HG03442 (cell line): Measurements from ENCODE around the gene CLHC1.
A peak's percentile ranks its signal among the peaks of the same experiment; 100 is the strongest.
"Not testable (repeated sequence)": the region's sequence is repeated elsewhere in the genome, so short reads cannot be mapped to it uniquely, and the experiment has no call there.

Source experiments
- ATAC-seq: cut with Tn5 transposase; IDR thresholded peaks from one replicate; pipeline ENCODE4 v1.9.1; 2021; ENCODE audit warnings: mild to moderate bottlenecking, moderate library complexity; ENCODE audit not compliant: unreplicated experiment

Gene CLHC1

GRCh38 chr2:55154525-55155030 lies 77.5 kb downstream of the CLHC1 start:
- ATAC-seq: no peak

- no peak for ATAC-seq
These were observed 78.4 kb downstream of the CLHC1 start for GRCh38 chr2:55153584-55154299.

GRCh38 chr2:55152475-55153412 lies 79.3 kb downstream of the CLHC1 start:
- ATAC-seq: no peak

DNA sequence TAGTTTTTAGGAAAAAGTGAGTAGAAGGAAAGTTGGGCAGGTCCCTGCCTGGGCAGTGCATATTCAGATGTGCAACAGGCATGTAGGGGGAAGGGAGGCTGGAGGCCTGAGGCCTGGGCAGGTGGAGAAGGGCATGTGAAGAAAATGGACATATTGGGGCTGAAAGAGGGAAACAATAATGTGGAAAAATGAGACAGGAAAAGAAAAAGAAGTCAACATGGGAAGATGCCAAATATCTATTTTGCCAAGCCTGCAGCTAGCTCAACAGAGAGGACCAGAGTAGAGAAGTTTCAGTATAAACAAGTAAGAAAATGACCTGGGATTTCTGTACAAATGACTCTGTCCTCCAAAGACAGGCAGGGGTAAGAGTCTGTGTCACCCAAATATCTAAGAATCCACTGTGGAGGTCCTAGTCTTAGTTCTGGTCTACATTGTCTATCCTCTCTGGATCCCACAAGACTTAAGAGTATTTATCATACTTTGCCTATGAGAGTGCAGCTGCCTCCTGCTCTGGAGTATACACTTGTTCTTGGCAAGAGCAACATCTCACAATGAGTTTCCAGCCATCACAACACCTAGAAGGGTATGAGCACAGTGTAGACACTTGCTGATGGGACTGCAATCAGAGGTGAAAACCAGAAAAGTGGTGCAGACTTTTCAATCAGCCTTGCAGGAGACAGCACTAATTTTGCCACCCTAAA lies 80.2 kb downstream of the CLHC1 start:
- no peak for ATAC-seq

DNA sequence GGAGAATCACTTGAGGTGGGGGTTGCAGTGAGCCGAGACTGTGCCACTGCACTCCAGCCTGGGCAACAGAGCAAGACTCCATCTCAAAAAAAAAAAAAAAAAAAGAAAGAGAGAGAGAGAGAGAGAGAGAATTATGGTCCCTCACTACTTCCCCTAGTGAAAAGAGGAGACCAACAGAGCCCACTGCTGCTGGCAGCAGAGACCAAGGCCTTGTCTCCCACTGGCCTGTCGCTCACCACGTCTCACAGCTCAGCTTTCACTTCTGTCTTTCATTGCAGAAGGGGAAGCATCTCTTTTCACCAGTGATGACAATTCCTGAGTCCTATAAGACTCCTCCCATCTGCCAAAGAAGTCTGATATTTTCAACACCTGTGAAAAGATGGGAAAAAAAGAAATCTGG lies 81.3 kb downstream of the CLHC1 start:
- peak; percentile 74 for ATAC-seq

- no peak for ATAC-seq
These were observed 83.8 kb downstream of the CLHC1 start for GRCh38 chr2:55148269-55148668.

- no peak for ATAC-seq
These were observed 84.6 kb downstream of the CLHC1 start for GRCh38 chr2:55147531-55147930.

GRCh38 chr2:55147041-55147440 lies 85.1 kb downstream of the CLHC1 start:
- no peak for ATAC-seq

- ATAC-seq: no peak
These were observed 85.8 kb downstream of the CLHC1 start for GRCh38 chr2:55146263-55146662.

DNA sequence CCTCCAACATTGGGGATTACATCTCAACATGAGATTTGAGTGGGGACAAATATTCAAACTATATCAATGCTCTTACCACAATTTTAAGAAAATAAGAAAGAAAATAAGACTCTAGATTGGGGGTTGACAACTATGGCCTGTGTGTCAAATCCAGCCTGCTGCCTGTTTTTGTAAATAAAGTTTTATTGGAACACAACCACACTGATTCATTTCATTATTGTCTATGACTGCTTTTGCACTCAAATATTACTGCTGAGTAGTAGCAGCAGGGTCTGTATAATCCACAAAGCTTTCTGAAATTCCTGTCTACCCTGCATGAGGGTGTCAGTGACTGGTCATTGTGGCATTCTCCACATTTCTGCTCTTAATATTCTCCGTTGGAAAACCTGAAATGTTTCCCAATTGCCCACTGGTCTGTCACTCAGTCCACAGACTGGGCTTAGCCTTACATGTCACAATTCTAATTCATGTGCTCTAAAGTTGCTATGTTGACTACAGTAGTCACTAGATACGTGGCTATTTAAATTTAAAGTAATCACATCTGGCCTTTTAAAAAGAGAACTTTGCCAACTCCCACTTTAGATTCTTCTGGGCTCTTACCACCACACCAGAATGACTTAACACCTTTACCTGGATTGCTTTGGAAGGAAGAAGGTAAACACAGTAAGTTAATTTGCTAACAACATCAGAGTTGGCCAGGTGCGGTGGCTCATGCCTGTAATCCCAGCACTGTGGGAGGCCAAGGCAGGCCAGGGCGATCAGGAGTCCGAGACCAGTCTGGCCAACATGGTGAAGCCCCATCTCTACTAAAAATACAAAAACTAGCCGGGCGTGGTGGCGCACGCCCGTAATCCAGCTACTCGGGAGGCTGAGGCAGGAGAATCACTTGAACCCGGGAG lies 86.9 kb downstream of the CLHC1 start:
- no peak for ATAC-seq

DNA sequence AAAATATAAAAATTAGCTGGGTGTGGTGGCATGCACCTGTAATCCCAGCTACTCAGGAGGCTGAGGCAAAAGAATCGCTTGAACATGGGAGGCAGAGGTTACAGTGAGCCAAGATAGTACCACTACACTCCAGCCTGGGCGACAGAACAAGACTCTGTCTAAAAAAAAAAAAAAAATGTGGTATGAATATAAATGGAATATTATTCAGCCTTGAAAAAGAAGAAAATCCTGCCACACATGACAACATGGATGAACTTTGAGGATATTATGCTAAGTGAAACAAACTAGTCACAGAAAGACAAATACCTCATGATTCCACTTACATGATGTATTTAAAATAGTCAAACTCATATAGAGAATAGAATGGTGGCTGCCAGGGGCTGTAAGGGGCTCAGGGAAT lies 88.4 kb downstream of the CLHC1 start:
- not testable (repeated sequence) for ATAC-seq

DNA sequence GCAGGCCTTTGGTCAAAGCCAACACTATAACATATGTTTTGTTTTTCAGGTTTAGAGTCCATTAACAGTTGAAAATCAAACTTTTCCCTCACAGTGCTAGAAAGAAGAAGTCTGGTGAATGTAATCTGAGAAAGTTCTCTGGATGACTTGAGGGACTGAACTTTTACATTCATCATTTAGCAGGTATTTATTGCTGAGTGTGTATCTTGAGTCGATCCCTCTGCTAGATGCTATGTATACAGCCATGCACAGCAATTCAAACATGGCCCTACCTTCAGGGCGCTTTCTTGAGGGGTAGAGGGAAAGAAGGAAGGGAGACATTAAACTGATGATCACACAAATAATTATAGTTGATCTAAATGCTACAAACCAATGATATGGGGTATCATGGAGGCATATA lies 89.6 kb downstream of the CLHC1 start:
- no peak for ATAC-seq

GRCh38 chr2:55141572-55142413 lies 90.3 kb downstream of the CLHC1 start:
- no peak for ATAC-seq

GRCh38 chr2:55140316-55141219 lies 91.5 kb downstream of the CLHC1 start:
- ATAC-seq: no peak

DNA sequence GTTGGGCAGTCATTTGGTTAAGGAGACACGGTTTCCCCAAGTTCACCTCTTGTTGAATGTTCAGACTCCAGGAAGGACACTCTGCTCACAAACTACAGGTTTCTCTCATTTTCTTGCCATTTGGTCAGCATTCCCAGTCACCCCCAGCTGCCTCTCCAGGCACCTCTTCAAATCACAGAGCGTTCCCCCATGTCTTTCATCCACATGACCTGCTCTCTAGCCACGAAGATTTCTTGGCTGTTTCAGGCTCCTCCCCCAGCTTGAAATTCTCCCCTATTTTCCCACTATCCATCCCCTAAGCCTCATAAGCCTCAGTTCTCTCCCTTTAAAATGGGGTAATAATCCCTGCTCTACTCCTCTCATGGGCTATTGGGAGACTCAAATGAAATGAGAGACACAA lies 92.8 kb downstream of the CLHC1 start:
- ATAC-seq: no peak

- ATAC-seq: no peak
These were observed 93.2 kb downstream of the CLHC1 start for GRCh38 chr2:55138882-55139229.

DNA sequence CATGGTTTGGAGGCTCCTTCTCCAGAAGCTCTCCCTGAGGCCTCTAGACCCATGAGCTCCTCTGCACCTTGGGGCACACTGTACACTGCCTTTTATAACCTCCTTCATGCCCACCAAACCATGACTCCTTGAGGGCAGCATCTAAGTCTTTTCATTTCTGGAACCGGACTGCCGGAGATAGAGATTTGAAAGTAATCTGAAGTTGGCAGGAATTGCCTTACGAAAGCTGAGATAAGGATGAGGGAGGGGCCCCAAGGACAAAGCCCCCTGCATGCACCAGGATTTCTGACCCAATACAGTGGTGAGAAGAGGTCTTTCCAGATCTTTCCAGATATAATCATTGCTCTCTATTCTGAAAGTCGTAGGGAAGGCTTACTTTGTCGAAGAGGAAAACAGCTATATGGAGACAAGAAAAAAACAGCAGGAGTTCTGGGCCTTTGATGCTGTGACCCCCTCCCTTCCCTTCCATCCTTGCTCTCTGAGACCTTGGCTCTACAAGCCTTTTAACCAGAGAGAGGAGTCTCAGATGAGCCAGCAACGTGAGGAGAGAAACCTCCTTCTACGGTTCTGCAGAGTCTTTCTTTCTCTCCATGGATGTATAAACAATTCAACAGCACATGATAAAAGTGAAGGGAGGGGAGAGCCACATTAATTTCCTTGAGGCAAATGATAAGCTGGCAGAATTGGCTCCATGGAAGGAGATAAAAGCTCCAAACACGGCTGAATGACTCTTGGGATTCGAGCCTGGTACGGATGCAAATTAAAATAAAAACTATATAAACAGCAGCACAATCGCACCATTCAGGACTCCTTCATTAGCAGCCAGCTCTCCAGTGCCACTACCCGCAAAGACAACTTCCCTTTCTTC lies 93.8 kb downstream of the CLHC1 start:
- ATAC-seq: no peak
